GM21786 (cell line): ENCODE results near the gene MYO1E.
"Not testable (repeated sequence)": the region's sequence is repeated elsewhere in the genome, so short reads cannot be mapped to it uniquely, and the experiment has no call there.

Experiments used
- ATAC-seq: cut with Tn5 transposase; IDR thresholded peaks from one replicate; pipeline ENCODE4 v1.9.1; 2021; ENCODE audit not compliant: unreplicated experiment

Gene MYO1E

DNA sequence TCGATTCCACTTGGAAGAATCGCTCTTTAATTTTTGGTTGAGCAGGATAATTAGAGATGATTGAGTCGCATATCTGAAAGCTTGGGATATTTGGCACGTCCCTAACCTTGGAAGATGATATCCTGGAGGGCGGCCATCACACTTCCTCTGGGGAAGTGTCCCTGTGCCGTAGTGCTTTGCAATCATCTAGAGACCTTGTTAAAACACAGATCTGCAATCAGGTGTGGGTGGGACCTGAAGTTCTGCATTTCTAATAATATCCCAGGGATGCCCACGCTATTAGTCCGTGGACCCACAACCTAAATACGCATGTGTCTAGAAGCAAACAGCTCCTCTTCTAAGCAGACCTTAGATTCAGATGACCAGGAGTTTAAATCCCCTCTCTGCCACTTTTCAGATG lies 20.5 kb downstream of the MYO1E start:
- ATAC-seq, result no peak

DNA sequence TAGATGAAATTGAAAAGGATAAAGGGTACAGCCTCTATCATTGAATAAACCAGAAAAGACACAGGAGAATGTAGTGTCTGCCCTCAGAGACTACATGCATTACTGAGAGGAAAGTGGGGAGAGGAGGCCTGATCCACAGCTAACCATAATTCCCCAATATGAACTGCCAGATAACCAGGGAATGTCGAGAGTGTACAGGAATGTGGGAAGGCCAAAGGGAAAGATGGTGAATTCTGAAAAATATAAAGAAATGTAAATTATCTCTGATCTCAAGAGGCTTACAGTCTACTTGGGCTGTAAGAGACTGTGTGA lies 22.3 kb downstream of the MYO1E start:
- ATAC-seq, result no peak

DNA sequence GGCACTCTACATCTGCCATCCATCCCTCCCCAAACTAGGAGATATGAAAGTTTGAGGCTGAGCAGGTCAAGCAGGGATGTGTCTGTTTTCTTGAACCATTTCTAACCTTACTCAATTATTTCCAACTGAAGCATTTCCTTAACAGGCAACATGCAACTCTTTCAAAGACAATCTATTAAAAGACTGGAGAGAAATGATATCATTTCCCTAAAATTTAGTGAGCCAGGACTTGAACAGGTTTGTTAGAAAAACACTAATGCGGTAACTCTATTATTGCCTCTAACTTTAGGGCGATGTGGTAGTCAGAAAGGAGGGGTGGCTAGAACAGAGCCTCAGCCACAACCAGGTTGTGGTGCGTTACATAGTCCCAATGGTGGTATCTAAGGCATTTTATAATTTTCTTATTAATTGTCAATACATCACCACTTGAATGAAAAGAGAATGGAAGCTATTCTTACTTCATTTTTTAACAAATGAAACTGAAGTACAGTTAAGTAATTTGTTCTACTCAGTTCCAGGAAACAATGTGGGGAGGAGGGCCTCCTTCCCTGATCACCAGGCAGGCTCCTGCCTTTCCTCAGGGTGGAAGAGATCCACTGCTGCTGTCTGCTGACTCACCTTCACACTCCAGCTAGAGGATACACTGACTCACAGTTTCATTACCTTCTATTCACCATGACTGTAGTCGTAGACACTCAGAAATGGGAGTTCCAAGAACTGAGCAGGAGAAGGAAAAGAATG lies 22.8 kb downstream of the MYO1E start:
- peak; percentile 57 for ATAC-seq

DNA sequence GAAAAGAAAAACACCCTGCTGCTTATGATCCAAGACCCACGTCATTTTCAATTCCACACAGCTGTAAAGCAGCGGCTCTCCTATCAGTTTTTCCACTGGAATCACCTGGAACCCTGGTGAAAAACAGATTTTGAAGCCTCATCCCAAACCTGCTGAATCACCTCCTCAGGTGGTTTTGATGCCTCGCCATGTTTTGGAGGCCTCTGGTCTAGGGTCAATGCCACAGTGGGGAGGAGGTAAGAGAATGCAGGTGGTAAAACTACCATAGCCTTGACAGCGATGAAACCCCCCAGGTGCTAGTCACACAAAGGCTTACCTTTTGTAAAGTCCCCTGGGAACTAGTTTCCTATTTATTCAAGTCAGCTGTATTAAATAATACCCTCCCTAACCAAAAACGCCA lies 24.8 kb downstream of the MYO1E start:
- no peak for ATAC-seq

DNA sequence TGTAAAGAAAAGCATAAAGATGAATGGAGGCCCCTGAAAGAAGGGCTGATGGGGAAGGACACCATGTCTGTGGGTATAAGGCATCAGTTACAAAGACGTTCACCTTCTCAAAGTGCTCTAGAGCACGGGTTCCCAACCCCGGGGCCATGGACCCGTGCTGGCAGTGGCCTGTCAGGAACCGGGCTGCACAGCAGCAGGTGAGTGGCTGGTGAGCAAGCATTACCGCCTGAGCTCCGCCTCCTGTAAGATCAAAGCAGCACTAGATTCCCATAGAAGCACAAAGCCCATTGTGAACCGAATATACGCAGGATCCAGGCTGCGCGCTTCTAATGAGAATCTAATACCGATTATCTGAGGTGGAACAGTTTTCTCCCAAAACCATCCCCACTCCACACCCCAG lies 25.7 kb downstream of the MYO1E start:
- no peak for ATAC-seq

DNA sequence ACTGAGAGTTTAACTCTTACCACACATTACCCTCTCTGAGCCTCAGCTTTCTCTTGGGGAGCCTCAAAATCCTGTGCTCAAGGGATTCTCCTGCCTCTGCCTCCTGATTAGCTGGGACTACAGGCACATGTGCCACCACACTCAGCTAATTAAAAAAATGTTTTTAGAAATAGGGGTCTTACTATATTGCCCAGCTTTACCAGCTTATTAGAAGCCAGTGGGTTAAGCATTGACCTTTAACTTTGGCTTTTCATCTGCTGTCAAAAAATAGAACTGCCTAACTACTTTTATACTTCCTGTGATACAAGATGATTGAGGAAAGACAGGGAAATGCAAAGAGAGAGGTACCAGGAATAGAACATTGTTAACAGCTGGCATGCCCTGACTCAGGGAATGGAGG lies 27.3 kb downstream of the MYO1E start:
- no peak for ATAC-seq

DNA sequence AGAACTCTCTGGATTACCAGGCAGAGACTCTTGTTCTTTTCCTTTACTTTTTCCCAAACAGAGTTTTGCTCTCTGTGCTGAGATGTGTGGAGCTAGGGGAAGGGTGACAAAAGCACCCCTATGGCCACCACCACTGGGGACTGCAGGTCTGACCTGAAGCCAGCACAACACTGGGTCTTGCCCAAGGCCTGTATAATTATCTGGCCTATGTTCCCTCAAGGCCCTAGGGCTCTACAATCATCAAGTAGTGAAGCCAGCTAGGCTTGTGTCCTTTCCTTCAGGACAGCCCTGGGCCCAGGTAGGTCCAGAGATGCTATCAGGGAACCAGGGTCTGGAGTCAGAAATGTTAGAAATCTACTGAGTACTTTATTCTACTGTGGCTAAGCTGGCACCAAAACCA lies 28.4 kb downstream of the MYO1E start:
- ATAC-seq, result no peak

DNA sequence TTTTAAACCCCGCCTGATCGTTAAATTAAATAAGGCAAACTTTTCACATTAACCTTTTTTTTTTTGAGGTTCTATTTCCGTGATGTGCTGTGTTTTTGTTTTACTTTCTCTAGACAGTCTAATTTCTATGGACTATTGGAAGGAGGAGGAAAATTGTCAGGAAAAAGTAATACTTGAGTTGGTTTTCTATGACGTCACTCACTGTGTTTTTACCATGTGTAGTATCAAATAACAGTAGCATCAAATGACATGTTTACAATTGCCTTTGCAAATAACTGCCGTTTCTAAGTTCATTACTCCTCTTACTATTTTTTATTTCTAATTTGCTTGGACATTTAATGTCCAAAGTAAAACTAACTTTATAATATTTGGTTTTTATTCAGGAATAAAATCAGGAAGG lies 32.3 kb downstream of the MYO1E start:
- no peak for ATAC-seq

DNA sequence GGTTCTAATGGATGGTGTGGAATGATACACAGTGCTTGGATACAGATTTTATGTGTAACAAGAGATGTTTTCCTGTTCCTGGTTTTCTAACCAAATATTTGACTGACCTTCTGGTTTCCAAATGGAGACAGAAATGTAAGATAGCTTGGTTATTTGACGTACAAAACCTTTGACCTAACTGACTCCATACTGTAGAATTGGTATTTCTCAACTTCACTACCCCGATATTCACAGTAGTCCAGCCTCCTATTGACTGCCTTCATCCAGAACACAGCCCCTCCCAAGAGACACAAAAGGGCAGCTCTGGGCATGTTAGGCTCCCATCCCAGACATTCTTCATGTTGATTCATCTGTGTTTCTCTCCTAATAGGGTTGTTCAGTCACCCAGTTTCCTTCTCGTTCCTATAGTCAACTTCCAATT lies 33.4 kb downstream of the MYO1E start:
- ATAC-seq, result no peak

DNA sequence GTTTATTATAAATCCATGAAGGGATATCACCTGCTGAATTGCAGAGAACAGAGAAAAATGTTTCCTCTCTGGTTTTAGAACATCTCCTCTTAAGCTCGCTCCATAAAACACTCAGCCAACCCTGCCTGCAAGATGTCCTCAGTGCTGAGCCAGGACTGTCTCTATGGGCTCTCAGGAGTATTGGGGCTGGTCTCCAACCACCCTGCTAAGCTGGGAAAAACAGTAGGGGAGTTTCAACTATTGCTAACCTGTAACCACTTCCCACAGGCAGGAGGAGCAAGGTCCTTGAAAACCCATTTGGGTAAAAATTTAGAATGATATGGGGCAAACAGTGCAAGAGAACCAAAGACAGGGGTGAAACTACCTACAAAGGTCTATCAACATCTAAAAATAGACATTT lies 34.3 kb downstream of the MYO1E start:
- ATAC-seq, result no peak

DNA sequence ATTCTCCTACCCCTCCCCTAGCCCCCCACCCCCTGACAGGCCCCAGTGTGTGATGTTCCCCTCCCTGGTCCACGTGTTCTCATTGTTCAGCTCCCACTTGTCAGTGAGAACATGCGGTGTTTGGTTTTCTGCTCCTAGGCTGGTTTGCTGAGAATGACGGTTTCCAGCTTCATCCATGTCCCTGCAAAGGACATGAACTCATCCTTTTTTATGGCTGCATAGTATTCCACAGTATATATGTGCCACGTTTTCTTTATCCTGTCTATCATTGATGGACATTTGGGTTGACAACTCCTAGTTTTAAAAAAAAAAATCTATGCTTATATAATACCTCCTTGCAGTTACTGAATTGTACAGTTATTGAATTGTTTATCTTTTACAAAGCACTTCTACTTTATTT lies 35.9 kb downstream of the MYO1E start:
- ATAC-seq, result not testable (repeated sequence)

DNA sequence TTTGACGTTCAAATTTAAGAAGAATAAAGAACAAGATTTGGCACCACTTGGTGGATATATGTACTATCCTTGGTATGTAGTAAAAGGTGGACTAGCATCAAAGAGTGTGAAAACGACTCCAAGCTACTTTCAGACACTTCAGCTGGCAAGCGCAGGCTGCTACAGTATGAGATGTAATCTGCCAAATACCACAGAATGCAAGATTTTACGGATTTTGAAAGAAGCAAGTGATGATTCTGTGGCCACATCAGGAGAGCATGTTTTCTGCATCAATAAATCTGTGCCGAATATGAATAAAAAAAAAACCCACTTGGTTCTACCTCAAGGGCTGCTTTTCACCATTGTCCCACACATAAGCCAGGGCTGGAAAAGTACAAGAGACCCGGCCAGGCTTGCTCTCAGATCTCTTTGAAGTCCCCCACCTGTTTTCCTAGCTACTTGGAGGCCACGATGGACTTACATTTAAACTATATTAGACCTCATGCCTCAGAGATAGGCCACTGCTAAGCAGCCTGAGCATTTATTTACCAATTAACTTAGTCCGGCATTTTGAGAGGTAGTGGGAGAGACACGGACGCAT lies 37.4 kb downstream of the MYO1E start:
- ATAC-seq, result no peak

DNA sequence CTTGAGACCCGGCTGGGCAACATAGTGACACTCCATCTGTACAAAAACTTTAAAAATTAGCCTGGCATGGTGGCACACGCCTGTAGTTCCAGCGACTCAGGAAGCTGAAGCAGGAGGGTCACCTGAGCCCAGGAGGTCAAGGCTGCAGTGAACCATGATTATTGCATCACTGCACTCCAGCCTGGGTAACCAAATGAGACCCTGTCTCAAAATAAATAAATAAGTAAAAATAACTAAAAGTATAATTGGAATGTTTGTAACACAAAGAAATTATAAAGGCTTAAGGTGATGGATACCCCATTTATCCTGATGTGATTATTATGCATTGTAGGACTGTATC lies 38.6 kb downstream of the MYO1E start:
- ATAC-seq, result no peak

DNA sequence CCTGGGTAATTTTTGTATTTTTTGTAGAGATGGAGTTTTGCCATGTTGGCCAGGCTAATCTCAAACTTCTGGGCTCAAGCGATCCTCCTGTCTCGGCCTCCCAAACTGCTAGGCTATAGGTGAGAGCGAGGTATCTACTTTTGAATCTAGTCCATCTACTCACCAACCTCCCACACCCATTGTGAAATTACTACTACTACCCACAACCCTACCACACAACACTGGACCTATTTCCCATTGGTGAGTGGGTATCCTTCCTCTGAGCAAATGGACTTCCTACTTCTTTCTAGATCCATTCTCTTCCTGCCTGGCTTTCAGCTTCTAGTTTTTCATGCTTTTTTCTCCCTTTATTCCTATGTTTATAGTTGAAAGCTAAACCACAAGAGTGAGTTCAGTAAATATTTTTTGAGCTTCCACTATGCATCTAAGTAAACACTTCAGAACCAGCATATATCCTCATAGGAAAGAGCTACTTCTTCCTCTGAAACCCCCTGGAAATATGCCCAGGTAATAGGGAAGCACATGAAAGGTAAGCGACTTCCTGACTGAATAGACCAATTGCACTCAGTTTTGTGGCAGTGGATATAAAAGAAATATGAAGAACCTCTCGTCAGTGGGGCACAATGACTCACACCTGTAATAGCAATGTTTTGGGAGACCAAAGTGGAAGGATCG lies 39.1 kb downstream of the MYO1E start:
- ATAC-seq, result no peak

DNA sequence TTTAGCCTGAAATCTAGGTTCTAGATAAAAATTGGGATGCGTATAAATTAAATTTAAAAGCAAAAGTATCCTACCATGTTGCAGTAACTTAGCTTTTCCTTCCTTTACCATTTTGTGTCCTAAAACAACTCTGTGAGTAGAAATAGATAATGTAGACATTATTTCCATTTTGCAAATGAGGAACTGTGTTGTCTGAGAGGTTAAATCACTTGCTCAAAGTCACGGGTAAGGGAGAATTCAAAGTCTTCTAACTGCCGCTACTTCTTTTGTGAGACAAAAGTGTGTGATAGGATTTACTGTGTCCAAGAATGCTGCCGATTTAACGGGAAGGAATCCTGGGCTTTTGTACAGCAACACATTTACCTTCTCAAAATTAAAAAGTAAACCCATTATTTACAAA lies 40.7 kb downstream of the MYO1E start:
- no peak for ATAC-seq

DNA sequence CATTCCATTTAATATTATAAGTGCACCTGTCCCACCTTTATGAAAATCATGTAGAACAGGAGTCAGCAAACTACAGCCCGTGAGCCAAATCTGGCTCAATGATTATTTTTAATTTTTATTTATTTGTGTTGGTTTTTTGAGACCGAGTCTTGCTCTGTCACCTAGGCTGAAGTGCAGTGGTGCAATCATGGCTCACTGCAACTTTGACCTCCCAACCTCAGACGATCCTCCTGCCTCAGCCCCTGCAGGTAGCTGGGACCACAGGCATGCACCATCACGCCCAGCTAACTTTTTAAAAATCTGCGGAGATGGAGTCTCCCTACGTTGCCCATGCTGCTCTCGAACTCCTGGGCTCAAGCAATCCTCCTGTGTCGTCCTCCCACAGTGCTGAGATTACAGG lies 42.0 kb downstream of the MYO1E start:
- ATAC-seq, result no peak

DNA sequence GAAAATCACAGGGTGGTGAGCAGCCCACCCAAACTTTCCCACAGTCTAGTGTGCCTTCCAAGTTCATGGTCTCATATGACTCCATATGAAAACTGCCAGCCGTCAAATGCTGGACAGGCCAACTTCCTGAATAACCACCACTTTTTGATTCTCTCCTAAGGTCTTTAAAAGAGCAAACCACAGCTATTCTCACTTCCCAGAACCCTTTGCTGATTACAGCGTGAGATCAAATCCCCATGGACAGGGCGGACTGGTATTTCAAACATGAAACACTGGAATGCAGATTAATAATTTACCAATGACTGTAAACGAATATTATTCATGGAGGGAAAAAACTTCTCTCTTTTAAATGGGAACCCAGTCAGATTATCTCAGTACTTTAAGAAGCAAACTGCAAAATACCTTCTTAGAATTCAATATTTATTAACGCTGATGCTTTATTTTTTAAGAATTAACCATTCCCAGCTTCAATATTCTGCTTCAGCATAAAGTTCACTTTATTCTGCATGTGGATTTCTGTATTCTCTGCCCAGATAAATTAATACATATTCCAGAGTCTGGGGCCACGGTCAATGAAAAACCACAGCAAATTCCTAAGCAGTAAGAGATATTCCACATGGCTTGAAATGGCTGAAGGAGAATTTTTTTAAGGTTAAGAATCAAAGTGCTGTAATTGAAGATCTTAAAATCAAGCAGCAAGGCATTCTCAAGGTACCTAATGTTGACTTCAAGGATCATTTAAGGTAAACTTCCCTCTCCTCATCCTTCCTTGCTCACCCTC lies 42.9 kb downstream of the MYO1E start:
- ATAC-seq, result no peak

DNA sequence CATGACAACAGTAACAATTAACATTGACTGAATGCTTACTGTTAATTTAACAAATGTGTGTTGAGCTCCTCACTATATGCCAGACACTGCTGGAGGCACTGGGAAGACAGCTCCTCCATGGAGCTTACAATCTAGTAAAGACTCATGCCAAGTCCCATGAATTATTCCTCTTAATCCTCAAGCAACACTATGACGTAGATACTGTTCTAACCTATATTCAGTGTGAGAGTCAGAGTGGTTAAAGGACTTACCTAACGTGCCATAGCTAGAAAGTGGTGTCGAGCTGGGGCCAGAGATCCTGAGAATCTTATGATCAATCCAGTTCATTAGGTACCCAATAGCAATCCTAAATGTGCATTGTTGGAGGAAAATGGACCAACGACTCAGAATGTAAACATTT lies 43.6 kb downstream of the MYO1E start:
- no peak for ATAC-seq

DNA sequence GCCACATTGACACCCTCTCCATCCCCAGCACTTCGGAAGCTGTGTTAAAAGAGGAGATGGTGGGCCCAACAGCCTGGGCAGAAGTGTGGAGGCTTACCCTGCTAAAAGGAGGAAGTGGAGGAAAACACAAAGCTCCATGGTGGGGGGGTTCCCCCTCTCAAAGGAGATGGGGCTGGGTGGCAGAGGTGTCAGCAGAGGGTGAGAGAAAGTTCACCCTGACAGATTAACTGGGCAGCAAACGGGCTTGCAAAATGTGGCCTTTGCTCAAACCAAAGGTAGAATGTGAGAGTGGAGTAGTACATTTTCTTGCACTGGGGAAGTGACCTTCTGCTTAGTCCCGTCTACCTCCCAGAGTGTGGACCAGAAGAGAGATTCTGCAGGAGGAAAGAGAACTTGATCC lies 44.7 kb downstream of the MYO1E start:
- peak; percentile 75 for ATAC-seq

DNA sequence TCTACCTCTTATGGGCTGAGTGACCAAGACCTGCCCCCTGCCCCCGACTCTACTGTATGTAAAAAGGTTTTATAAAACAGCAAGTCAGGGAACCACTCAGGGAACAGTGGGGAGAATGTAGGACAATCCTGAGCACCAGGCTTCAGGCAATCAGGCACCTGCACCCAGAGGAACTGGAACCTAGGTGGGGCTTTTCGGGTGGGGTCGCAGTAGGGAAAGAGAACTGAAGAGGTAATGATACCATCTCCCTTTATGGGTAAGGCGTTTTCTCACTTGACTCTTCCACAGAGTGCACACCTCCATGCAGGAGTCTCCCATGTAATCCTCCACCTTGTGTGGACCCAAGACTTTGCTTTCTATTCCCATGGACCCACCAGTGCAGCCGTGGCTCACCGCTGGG lies 45.8 kb downstream of the MYO1E start:
- ATAC-seq, result no peak

DNA sequence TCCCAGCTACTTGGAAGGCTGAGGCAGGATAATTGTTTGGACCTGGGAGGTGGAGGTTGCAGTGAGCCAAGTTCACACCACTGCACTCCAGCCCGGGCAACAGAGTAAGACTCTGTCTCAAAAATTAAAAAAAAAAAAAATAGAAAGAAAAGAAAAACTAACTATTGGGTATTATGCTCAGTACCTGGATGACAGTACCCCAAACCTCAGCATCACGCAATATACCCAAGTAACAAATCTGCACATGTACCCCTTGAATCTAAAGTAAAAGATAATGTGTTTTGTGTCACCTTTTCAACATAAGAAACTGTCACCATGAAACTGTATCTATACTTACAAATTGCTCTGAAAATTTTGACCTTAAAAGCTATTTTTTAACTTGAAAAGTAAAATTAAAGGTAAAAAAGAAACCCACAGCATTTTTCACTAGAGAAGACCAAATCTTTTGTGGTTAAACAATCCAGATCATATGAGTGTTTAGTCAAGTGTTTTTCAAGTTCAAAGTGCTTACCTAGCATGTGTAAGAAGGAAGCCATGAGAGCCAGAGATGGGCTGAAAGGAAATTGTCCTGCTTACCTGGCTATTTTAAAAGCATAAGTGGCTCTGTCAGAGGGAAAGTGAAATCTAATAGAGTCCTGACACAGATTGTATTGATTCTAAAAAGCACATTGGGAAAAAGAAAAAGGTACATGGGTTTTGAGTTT lies 50.5 kb downstream of the MYO1E start:
- no peak for ATAC-seq
